Panc1 (cell line): ENCODE results near the gene OR5F1. TPM values are rescaled to one million over a fixed set of nuclear protein-coding genes. Genes with fewer than 3 reads are reported as not detected.

Experiments
- ATAC-seq: fragments of 200-7000 bp; cut with Tn5 transposase; 2 replicates; pipeline ENCODE4 v1.9.1; 2020; ENCODE audit warnings: mild to moderate bottlenecking, moderate library complexity
- BruUV-seq: library from RNA; stranded (reverse); fragments of 400-500 nt; replicated peaks from 2 replicates; lab custom pipeline; 2021; lab: Mats Ljungman, UMichigan
- CTCF ChIA-PET: fragments of 300-600 bp; sonication (Branson Sonifier 250); formaldehyde crosslinking; loops from one replicate; lab custom pipeline; 2022; ENCODE audit warnings: antibody characterized with exemption; lab: Charles Lee
- POLR2A ChIA-PET: fragments of 300-600 bp; sonication (Branson Sonifier 250); formaldehyde crosslinking; loops from one replicate; lab custom pipeline; 2022; ENCODE audit warnings: antibody characterized with exemption; lab: Charles Lee
- DNase-seq: peaks from one replicate; pipeline ENCODE4 v3.0.0-alpha.2; 2010; ENCODE audit warnings: low read depth, low spot score
- H3K27ac ChIP-seq: 2 replicates; pipeline ENCODE4 v1.5.1; 2011; ENCODE audit warnings: mild to moderate bottlenecking, low read length, inconsistent platforms
- H3K27me3 ChIP-seq: fragments of 200-500 bp; sonication (Bioruptor generic); 2 replicates; pipeline ENCODE4 v1.6.0; 2014; ENCODE audit warnings: low read length, inconsistent platforms; ENCODE audit not compliant: control insufficient read depth, insufficient read depth
- H3K36me3 ChIP-seq: fragments of 200-500 bp; sonication (Bioruptor generic); 2 replicates; pipeline ENCODE4 v1.5.1; 2014; ENCODE audit warnings: inconsistent platforms, mild to moderate bottlenecking, low read length, moderate library complexity; ENCODE audit not compliant: control insufficient read depth, insufficient read depth
- H3K4me1 ChIP-seq: 2 replicates; pipeline ENCODE4 v1.5.1; 2011; ENCODE audit warnings: inconsistent platforms, mild to moderate bottlenecking, low read length, moderate library complexity; ENCODE audit not compliant: control insufficient read depth, insufficient read depth
- H3K4me3 ChIP-seq, 2 experiments: 2 replicates each; pipeline ENCODE4 v1.5.1; 2011 to 2012; ENCODE audit warnings: low read depth in 2 of 2, low read length in 2 of 2, mild to moderate bottlenecking in 2 of 2, inconsistent platforms in 1 of 2, moderate library complexity in 1 of 2
- H3K9me3 ChIP-seq: fragments of 200-500 bp; sonication (Bioruptor generic); 2 replicates; pipeline ENCODE4 v1.5.1; 2014; ENCODE audit warnings: low read depth, mild to moderate bottlenecking, inconsistent platforms, low read length, moderate library complexity; ENCODE audit not compliant: control insufficient read depth, insufficient read depth
- CTCF ChIP-seq: fragments of 450-650 bp; IDR thresholded peaks from 2 replicates; pipeline ENCODE4 v1.5.1; 2017; ENCODE audit warnings: mild to moderate bottlenecking
- POLR2AphosphoS5 ChIP-seq: IDR thresholded peaks from 2 replicates; pipeline ENCODE4 v1.6.1; 2012; ENCODE audit warnings: mild to moderate bottlenecking, low read depth, low read length, moderate library complexity
- REST ChIP-seq, 2 experiments: IDR thresholded peaks; 2 replicates each; pipeline ENCODE4 v1.6.1; 2011 to 2012; ENCODE audit warnings: low read depth in 2 of 2, control low read depth in 1 of 2, low read length in 1 of 2, mild to moderate bottlenecking in 1 of 2, moderate library complexity in 1 of 2; ENCODE audit not compliant: insufficient read depth in 1 of 2
- SIN3A ChIP-seq: IDR thresholded peaks from 2 replicates; pipeline ENCODE4 v1.6.1; 2012; ENCODE audit warnings: low read depth, mild to moderate bottlenecking, low read length, moderate library complexity, borderline replicate concordance; ENCODE audit not compliant: insufficient read depth
- TCF7L2 ChIP-seq: IDR thresholded peaks from 2 replicates; pipeline ENCODE4 v1.6.1; 2011; ENCODE audit warnings: mild to moderate bottlenecking, low read depth, low read length, inconsistent platforms
- in situ Hi-C: cut with HindIII; loops from 2 replicates; pipeline ENCODE4 v1.10.0; 2016; ENCODE audit warnings: low sequenced_read_pairs, low pct_unique_long_range_greater_than_20kb
- intact Hi-C: fragments of 100-400 bp; cut with micrococcal nuclease; formaldehyde crosslinking; loops from one replicate; pipeline ENCODE4 v1.10.0; 2022; ENCODE audit not compliant: unreplicated experiment
- total RNA-seq: library from RNA; stranded (reverse); gene quantifications from one replicate; pipeline ENCODE4 v1.2.1, GENCODE V29; 2021; ENCODE audit not compliant: unreplicated experiment

Gene OR5F1
- total RNA-seq, 1 experiment from 2014 or later = not detected

DNA sequence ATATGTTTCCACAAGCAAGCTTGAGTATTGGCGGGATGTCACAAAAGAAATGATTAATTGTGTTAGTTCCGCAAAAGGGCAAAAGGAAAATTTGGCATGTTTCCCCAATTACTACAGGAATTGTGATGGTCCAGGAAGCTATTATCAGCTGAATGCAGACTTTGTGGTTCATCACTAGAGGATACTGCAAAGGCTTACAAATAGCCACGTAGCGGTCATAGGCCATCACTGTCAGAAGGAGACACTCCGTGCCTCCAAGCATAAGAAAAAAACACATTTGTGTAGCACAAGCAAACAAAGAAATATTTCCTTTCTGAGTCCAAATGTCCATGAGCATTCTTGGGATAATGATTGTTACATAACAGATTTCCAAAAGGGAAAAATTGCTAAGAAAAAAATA lies 26.5 kb downstream of the OR5F1 start:
- no peaks in the 10 kb centered on the region for H3K9me3 ChIP-seq
- H3K27ac ChIP-seq = no peak overlapping the region
- ChIA-PET POLR2A (no interaction called here), CTCF (no interaction called here)
- H3K4me1 ChIP-seq = no peaks in the 10 kb centered on the region
- ATAC-seq (no peak), DNase-seq (no peak)
- no peak for TF ChIP-seq TCF7L2
- no peak for TF ChIP-seq REST (IDR thresholded peaks at IDR 0.05; ENCODE audit: insufficient read depth in 1 of 2, low read depth in 2 of 2, low read length in 1 of 2)
- BruUV-seq = no TSS peak
- in situ Hi-C loops = no loop called here
- no peaks in the 10 kb centered on the region for H3K27me3 ChIP-seq
- intact Hi-C loops = no loop called here
- no peak overlapping the region for H3K4me3 ChIP-seq
- no peaks in the 10 kb centered on the region for H3K36me3 ChIP-seq

DNA sequence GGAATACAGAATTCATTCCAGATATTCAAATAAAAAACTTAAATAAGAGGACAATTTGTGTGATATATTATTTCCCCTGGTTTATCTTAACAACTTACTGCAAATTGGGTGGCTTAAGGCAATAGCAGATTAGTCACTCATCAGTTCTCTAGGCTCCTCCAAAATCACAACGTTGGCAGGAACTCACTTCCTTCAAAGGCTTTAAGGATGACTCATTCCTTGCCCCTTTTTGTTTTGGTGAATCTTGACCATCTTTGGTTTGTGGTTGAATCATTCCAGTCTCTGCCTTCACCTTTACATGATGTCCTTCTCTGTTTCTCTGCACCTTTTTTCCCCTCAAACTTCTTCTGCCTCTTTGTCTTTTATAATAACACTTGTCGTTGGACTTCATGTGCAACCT lies 28.0 kb downstream of the OR5F1 start:
- TF ChIP-seq CTCF (no peak), REST (IDR thresholded peaks at IDR 0.05; ENCODE audit: insufficient read depth in 1 of 2, low read depth in 2 of 2, low read length in 1 of 2) (no peak), TCF7L2 (no peak), SIN3A (no peak), POLR2AphosphoS5 (no peak)
- no peaks in the 10 kb centered on the region for H3K36me3 ChIP-seq
- intact Hi-C loops = no loop called here
- no peak for DNase-seq
- no peak overlapping the region for H3K4me3 ChIP-seq
- ChIA-PET CTCF (no interaction called here), POLR2A (no interaction called here)
- H3K27ac ChIP-seq = no peak overlapping the region
- no peaks in the 10 kb centered on the region for H3K4me1 ChIP-seq
- H3K27me3 ChIP-seq = no peaks in the 10 kb centered on the region
- no peak for ATAC-seq
- in situ Hi-C loops = no loop called here
- no peaks in the 10 kb centered on the region for H3K9me3 ChIP-seq
- no TSS peak for BruUV-seq
